Neuronal stem cell (in vitro differentiated cells): Measurements from ENCODE around the gene DCDC2C.
"Not testable (repeated sequence)": the region's sequence is repeated elsewhere in the genome, so short reads cannot be mapped to it uniquely, and the experiment has no call there.

ENCODE experiments used
- DNase-seq: peaks from one replicate; pipeline ENCODE4 v3.0.0-alpha.2; 2013; ENCODE audit warnings: low spot score
- H2AFZ ChIP-seq: one replicate; pipeline ENCODE4 v1.6.1; 2013; ENCODE audit warnings: mild to moderate bottlenecking, low read length, inconsistent platforms
- H2AK5ac ChIP-seq: 2 replicates; pipeline ENCODE4 v1.6.1; 2013; ENCODE audit warnings: low read depth, mild to moderate bottlenecking, inconsistent platforms, low read length, moderate library complexity, mixed read lengths
- H2BK120ac ChIP-seq: 2 replicates; pipeline ENCODE4 v1.6.1; 2013; ENCODE audit warnings: low read depth, mild to moderate bottlenecking, inconsistent platforms, low read length, moderate library complexity, mixed read lengths
- H2BK12ac ChIP-seq: one replicate; pipeline ENCODE4 v1.6.1; 2013; ENCODE audit warnings: low read length, inconsistent platforms
- H2BK15ac ChIP-seq: 2 replicates; pipeline ENCODE4 v1.6.1; 2013; ENCODE audit warnings: mild to moderate bottlenecking, low read length, inconsistent platforms, mixed read lengths
- H2BK5ac ChIP-seq: one replicate; pipeline ENCODE4 v1.6.1; 2013; ENCODE audit warnings: inconsistent platforms, mild to moderate bottlenecking, low read length, moderate library complexity
- H3K14ac ChIP-seq: one replicate; pipeline ENCODE4 v1.6.1; 2013; ENCODE audit warnings: low read length, inconsistent platforms
- H3K18ac ChIP-seq: 2 replicates; pipeline ENCODE4 v1.6.1; 2013; ENCODE audit warnings: low read length, inconsistent platforms
- H3K23ac ChIP-seq: 2 replicates; pipeline ENCODE4 v1.6.1; 2013; ENCODE audit warnings: low read depth, mild to moderate bottlenecking, mixed read lengths, low read length, inconsistent platforms; ENCODE audit not compliant: poor library complexity
- H3K27ac ChIP-seq: replicated peaks from 3 replicates; pipeline ENCODE4 v1.5.1; 2013; ENCODE audit warnings: low read length, inconsistent platforms
- H3K27me3 ChIP-seq, 3 experiments: 2 replicates each; pipeline ENCODE4 v1.6.1; 2013; ENCODE audit warnings: low read length in 3 of 3, mild to moderate bottlenecking in 2 of 3, inconsistent platforms in 1 of 3, low read depth in 1 of 3, mixed read lengths in 1 of 3, moderate library complexity in 1 of 3; ENCODE audit not compliant: control insufficient read depth in 3 of 3, insufficient read depth in 3 of 3
- H3K36me3 ChIP-seq, 2 donors: replicated peaks in 1 of 2; 2 replicates each; pipeline ENCODE4 v1.6.1; 2013; ENCODE audit warnings: low read length in 2 of 2; ENCODE audit not compliant: control insufficient read depth in 2 of 2, insufficient read depth in 2 of 2
- H3K4ac ChIP-seq: 2 replicates; pipeline ENCODE4 v1.6.1; 2013; ENCODE audit warnings: inconsistent platforms, mild to moderate bottlenecking, low read length, moderate library complexity
- H3K4me1 ChIP-seq, 2 donors: 1 replicate in 1 of 2; 2 replicates in 1 of 2; pipeline ENCODE4 v1.6.1; 2013; ENCODE audit warnings: low read length in 2 of 2, low read depth in 1 of 2; ENCODE audit not compliant: control insufficient read depth in 2 of 2, insufficient read depth in 1 of 2
- H3K4me2 ChIP-seq: one replicate; pipeline ENCODE4 v1.6.1; 2013; ENCODE audit warnings: mild to moderate bottlenecking, low read length, inconsistent platforms; ENCODE audit not compliant: insufficient read depth, poor library complexity, severe bottlenecking
- H3K4me3 ChIP-seq, 2 donors: 2 replicates each; pipeline ENCODE4 v1.5.1; 2013; ENCODE audit warnings: low read length in 2 of 2, mild to moderate bottlenecking in 2 of 2, inconsistent platforms in 1 of 2, moderate library complexity in 1 of 2
- H3K79me1 ChIP-seq: one replicate; pipeline ENCODE4 v1.6.1; 2013; ENCODE audit warnings: low read depth, mild to moderate bottlenecking, inconsistent platforms, low read length, moderate library complexity
- H3K9ac ChIP-seq: one replicate; pipeline ENCODE4 v1.6.1; 2013; ENCODE audit warnings: mild to moderate bottlenecking, low read depth, low read length, inconsistent platforms; ENCODE audit not compliant: poor library complexity
- H3K9me3 ChIP-seq, 2 donors: replicated peaks in 1 of 2; 2 replicates each; pipeline versions ENCODE3 to v1.6.1; 2013; ENCODE audit warnings: low read length in 2 of 2, mild to moderate bottlenecking in 2 of 2, inconsistent platforms in 1 of 2, low read depth in 1 of 2, mixed read lengths in 1 of 2, moderate library complexity in 1 of 2; ENCODE audit not compliant: control insufficient read depth in 2 of 2, insufficient read depth in 1 of 2
- H4K8ac ChIP-seq: one replicate; pipeline ENCODE4 v1.6.1; 2013; ENCODE audit warnings: low read depth, mild to moderate bottlenecking, inconsistent platforms, low read length, moderate library complexity
- H4K91ac ChIP-seq: one replicate; pipeline ENCODE4 v1.6.1; 2013; ENCODE audit warnings: low read length, low read depth, mild to moderate bottlenecking, inconsistent platforms; ENCODE audit not compliant: poor library complexity
- WGBS, 2 donors: extraction: QIAGEN DNeasy Blood & Tissue Kit; methylation state at CpG; one replicate each; pipeline ENCODE4 v1.1.7; 2013; ENCODE audit warnings: missing lambda C conversion rate in 2 of 2, mixed read lengths in 1 of 2; ENCODE audit not compliant: insufficient read length in 2 of 2, insufficient replicate concordance in 1 of 2; ENCODE audit errors: extremely low coverage in 2 of 2; 5-methylcytosine and 5-hydroxymethylcytosine counted together

DCDC2C gene

DNA sequence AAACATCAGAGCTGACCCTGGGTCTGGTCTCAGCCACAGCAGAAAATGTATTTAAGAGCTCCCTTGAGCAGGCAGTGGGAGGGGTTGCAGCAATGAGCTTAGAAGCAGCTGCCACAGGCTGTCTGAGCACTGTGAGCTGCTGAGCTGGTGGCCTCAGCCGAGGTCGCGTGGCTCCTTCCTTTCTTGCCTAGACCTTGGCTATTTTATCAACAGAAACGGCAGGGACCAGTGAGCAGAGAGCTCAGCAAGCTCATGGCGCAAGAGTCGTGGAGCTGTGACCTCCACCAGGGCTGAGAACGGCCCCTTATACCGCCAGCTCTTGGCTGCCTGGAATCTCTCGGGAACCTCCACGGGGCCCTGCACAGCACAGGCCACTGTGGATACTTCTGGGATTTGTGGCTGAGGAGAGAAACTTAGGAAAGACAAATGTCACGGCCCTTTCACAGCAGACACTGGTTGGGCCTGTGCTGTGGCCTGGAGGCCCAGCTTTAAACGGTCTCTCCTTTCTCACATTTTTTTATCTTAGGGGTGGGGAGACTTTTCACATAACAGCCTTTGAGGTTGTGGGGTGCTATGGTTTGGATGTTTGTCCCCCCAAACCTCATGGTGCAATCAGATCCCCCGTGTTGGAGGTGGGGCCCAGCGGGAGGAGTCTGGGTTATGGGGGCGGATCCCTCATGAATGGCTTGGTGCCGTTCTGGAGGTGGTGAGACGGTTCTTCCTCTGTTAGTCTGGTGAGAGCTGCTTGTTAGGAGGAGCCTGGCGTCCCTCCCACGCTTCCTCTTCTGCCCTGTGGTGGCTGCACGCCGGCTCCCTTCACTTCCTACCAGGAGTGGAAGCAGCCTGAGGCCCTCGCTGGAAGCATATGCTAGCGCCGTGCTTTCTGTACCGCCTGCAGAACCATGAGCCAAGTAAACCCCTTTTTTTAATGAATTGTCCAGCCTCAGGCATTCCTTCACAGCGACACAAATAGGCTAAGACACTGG is 43.6 kb upstream of the DCDC2C start:
- peak overlapping the region; percentile 78 for H2AFZ ChIP-seq
- no peak overlapping the region for H3K4ac ChIP-seq
- WGBS, 2 donors: no CpG with 5 or more reads among the region's 26 CpGs

GRCh38 chr2:3660640-3661039 is 42.7 kb upstream of the DCDC2C start:
- H3K27ac ChIP-seq, H3K18ac ChIP-seq, H2BK120ac ChIP-seq, H3K36me3 ChIP-seq, H3K27me3 ChIP-seq, H2BK5ac ChIP-seq, H2AK5ac ChIP-seq, H4K91ac ChIP-seq, H3K4me2 ChIP-seq, DNase-seq, H4K8ac ChIP-seq, H3K9me3 ChIP-seq, H3K4me3 ChIP-seq, H3K4ac ChIP-seq, H2AFZ ChIP-seq, H3K14ac ChIP-seq, H3K23ac ChIP-seq, H3K79me1 ChIP-seq, H2BK15ac ChIP-seq, H2BK12ac ChIP-seq: not testable (repeated sequence)
- no CpG with 5 or more reads among the region's 7 CpGs for WGBS, 2 donors
- peak overlapping the region; percentile 18 for H3K9ac ChIP-seq
- peaks cover 4 to 17% of the 10 kb centered on the region in 2 donors for H3K4me1 ChIP-seq

More for the DNA sequence above, 43.6 kb upstream of the DCDC2C start:
- Histone ChIP-seq H3K4me3 (no peak overlapping the region), H3K4me1 (peaks cover 4 to 20% of the 10 kb centered on the region in 2 donors), H4K91ac (no peak overlapping the region), H2BK120ac (no peak overlapping the region), H3K79me1 (no peaks in the 10 kb centered on the region), H2AK5ac (no peak overlapping the region), H4K8ac (no peak overlapping the region), H3K23ac (no peak overlapping the region), H2BK5ac (no peak overlapping the region), H3K14ac (no peak overlapping the region), H3K18ac (peak overlapping the region; percentile 65), H3K4me2 (no peak overlapping the region), H3K9ac (no peak overlapping the region), H3K9me3 (no peaks in the 10 kb centered on the region), H3K36me3 (no peaks in the 10 kb centered on the region), H2BK12ac (peak overlapping the region; percentile 77), H3K27ac (no peak overlapping the region), H2BK15ac (peak overlapping the region; percentile 6), H3K27me3 (no peaks in the 10 kb centered on the region)
- no peak for DNase-seq

DNA sequence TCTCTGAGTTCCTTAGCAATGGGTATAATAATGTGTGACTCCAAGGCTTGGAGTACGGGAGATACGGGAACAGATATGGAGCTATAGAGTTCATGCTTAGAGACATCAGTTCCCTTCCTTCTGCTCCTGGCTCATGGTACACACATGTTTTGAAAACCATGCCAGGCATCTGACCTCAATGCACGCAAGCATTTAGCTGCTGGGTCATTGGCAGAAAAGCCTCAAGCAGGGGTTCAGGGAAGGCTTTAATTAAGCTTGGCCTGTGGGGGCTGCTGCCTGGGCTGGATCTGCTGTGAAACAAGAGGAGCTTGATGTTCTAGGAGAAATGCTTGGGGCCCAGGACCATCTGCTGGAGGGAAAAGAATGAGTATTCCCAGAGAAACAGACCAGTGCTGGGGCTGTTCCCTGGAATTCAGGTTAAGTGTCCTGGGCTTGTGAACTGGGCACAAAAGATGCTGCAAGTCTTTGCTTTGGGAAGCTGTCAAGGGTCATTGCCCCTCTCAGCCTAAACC is 42.2 kb upstream of the DCDC2C start:
- H2BK120ac ChIP-seq: no peak overlapping the region
- no peaks in the 10 kb centered on the region for H3K79me1 ChIP-seq
- no peak overlapping the region for H3K4me2 ChIP-seq
- H3K4ac ChIP-seq: no peak overlapping the region
- no peaks in the 10 kb centered on the region for H3K9me3 ChIP-seq
- no peak overlapping the region for H3K9ac ChIP-seq
- H3K4me3 ChIP-seq: no peak overlapping the region
- H3K23ac ChIP-seq: no peak overlapping the region
- no peak overlapping the region for H2AFZ ChIP-seq
- H3K36me3 ChIP-seq: no peaks in the 10 kb centered on the region
- no peak overlapping the region for H2BK5ac ChIP-seq
- no peak overlapping the region for H3K27ac ChIP-seq
- no peak overlapping the region for H3K18ac ChIP-seq
- DNase-seq: no peak
- H2BK15ac ChIP-seq: no peak overlapping the region
- H3K4me1 ChIP-seq: peaks cover 4 to 17% of the 10 kb centered on the region in 2 donors
- no peak overlapping the region for H2AK5ac ChIP-seq
- H4K91ac ChIP-seq: no peak overlapping the region
- H3K27me3 ChIP-seq: no peaks in the 10 kb centered on the region
- H4K8ac ChIP-seq: no peak overlapping the region
- H2BK12ac ChIP-seq: no peak overlapping the region
- no peak overlapping the region for H3K14ac ChIP-seq
- WGBS, 2 donors: no CpG with 5 or more reads among the region's 3 CpGs

- H4K8ac ChIP-seq: no peak overlapping the region
- H3K23ac ChIP-seq: no peak overlapping the region
- H2BK12ac ChIP-seq: no peak overlapping the region
- no peak overlapping the region for H3K18ac ChIP-seq
- no peak overlapping the region for H2BK120ac ChIP-seq
- no peak overlapping the region for H2BK15ac ChIP-seq
- DNase-seq: no peak
- H3K14ac ChIP-seq: no peak overlapping the region
- H3K36me3 ChIP-seq: no peaks in the 10 kb centered on the region
- no peak overlapping the region for H3K4ac ChIP-seq
- no peak overlapping the region for H2AK5ac ChIP-seq
- peaks cover 4 to 12% of the 10 kb centered on the region in 2 donors for H3K4me1 ChIP-seq
- no peak overlapping the region for H3K4me2 ChIP-seq
- H3K27me3 ChIP-seq: no peaks in the 10 kb centered on the region
- H4K91ac ChIP-seq: no peak overlapping the region
- peak overlapping the region; percentile 39 for H2AFZ ChIP-seq
- no peak overlapping the region for H3K4me3 ChIP-seq
- WGBS, 2 donors: no CpG with 5 or more reads among the region's 6 CpGs
- H3K9me3 ChIP-seq: no peaks in the 10 kb centered on the region
- no peaks in the 10 kb centered on the region for H3K79me1 ChIP-seq
- H2BK5ac ChIP-seq: no peak overlapping the region
- H3K27ac ChIP-seq: no peak overlapping the region
- no peak overlapping the region for H3K9ac ChIP-seq
Measured at GRCh38 chr2:3662239-3662638, 41.1 kb upstream of the DCDC2C start.
